ENCODE results near the gene INAFM2. TPM values are rescaled to one million over a fixed set of nuclear protein-coding genes. Genes with fewer than 3 reads are reported as not detected.

INAFM2 gene
- total and polyA plus RNA-seq, 10 of the 15 experiments (the other 5 are each of a cell fraction or from before 2014, with no cell fraction given): 0.75 to 8.1 (median 3.9) TPM

- Histone ChIP-seq H3K27me3 (replicated peaks in 1 of 2; ENCODE audit: control insufficient read depth in 2 of 2, insufficient read depth in 2 of 2, low read length in 1 of 2) (peaks cover 0 to 1% of the 10 kb centered on the region in 2 experiments; a peak in 1 of 4 replicates), H3K27ac (ENCODE audit: control insufficient read depth, insufficient read depth) (peak within 1 kb of the TSS; percentile 78), H3K9me3 (replicated peaks; ENCODE audit: control insufficient read depth, insufficient read depth, low read length) (no peaks in the 10 kb centered on the region), H2AFZ (ENCODE audit: control insufficient read depth, low read depth, low read length) (peak within 1 kb of the TSS; percentile 89), H3K4me2 (ENCODE audit: control insufficient read depth, insufficient read depth) (peak within 1 kb of the TSS; percentile 93), H3K79me2 (ENCODE audit: control insufficient read depth, insufficient read depth, low read length) (no peaks in the 10 kb centered on the region), H3K9ac (ENCODE audit: control insufficient read depth, insufficient read depth, low read length) (peak within 1 kb of the TSS; percentile 80), H3K4me3 (peak within 1 kb of the TSS; percentile 80), H3K4me1 (ENCODE audit: control insufficient read depth, insufficient read depth, low read length) (peaks cover 12% of the 10 kb centered on the region), H4K20me1 (ENCODE audit: control insufficient read depth, insufficient read depth) (no peaks in the 10 kb centered on the region), H3K36me3 (ENCODE audit: control insufficient read depth in 2 of 2, insufficient read depth in 2 of 2, low read length in 1 of 2) (no peaks in the 10 kb centered on the region)
- DNase-seq (ENCODE audit: low read depth, low spot score): peak; percentile 16
- in situ Hi-C loops (cut with MboI): loop anchor here (5.0 kb wide), 1 partner anchor 50 kb away; the partner anchor contains the start of gene DISP2
- RAD21 ChIA-PET (ENCODE audit: unreplicated experiment): interaction anchor here (0.8 to 6.8 kb wide), 7 partner anchors 12 to 201 kb away, joined by 3 to 87 read pairs (median 4); no protein-coding TSS in a partner anchor
- WGBS (ENCODE audit: insufficient coverage, insufficient replicate concordance, low lambda C conversion rate, missing lambda C conversion rate): 6% methylated on average over 14 of the region's 15 CpGs
- ATAC-seq: peak; percentile 78
- no peak for FAIRE-seq
- BruUV-seq (replicated peaks): no TSS peak
- intact Hi-C loops (cut with micrococcal nuclease; ENCODE audit: unreplicated experiment): no loop called here
- SMC1A ChIA-PET (ENCODE audit: uncharacterized antibody, unreplicated experiment): interaction anchor here (1.4 to 10.0 kb wide), 8 partner anchors 13 to 272 kb away, joined by 3 to 83 read pairs (median 5); partner anchors contain the start of gene INAFM2
- CTCF ChIA-PET: interaction anchor here (0.5 to 17.6 kb wide), 14 partner anchors 9 to 269 kb away, joined by 3 to 336 read pairs (median 6); partner anchors contain the start of genes ANKRD63, CCDC9B, INAFM2 and IVD
- TF ChIP-seq ZZZ3 (IDR thresholded peaks at IDR 0.05; ENCODE audit: control insufficient read depth, insufficient read length, low read depth) (no peak), RB1 (IDR thresholded peaks at IDR 0.05; ENCODE audit: borderline replicate concordance) (no peak), MLLT1 (IDR thresholded peaks at IDR 0.05) (no peak), SP1 (IDR thresholded peaks at IDR 0.05; ENCODE audit: low read depth, low read length) (no peak), POLR2A (IDR thresholded peaks at IDR 0.05; ENCODE audit: low read depth, low read length) (peak; percentile 87), POLR2AphosphoS5 (IDR thresholded peaks at IDR 0.05; ENCODE audit: low read length) (peak; percentile 73; the same call in 1 of the 2 replicates), NFXL1 (IDR thresholded peaks at IDR 0.05; ENCODE audit: borderline replicate concordance) (no peak), TAF1 (IDR thresholded peaks at IDR 0.05; ENCODE audit: borderline replicate concordance, low read depth, low read length) (0 out of 2 replicates have a peak, but pooled peaks have one; percentile 54), ZSCAN29 (IDR thresholded peaks at IDR 0.05) (no peak), CBX3 (IDR thresholded peaks at IDR 0.05; ENCODE audit: borderline replicate concordance, low read depth) (no peak)
- TF ChIP-seq, protein P1, sequence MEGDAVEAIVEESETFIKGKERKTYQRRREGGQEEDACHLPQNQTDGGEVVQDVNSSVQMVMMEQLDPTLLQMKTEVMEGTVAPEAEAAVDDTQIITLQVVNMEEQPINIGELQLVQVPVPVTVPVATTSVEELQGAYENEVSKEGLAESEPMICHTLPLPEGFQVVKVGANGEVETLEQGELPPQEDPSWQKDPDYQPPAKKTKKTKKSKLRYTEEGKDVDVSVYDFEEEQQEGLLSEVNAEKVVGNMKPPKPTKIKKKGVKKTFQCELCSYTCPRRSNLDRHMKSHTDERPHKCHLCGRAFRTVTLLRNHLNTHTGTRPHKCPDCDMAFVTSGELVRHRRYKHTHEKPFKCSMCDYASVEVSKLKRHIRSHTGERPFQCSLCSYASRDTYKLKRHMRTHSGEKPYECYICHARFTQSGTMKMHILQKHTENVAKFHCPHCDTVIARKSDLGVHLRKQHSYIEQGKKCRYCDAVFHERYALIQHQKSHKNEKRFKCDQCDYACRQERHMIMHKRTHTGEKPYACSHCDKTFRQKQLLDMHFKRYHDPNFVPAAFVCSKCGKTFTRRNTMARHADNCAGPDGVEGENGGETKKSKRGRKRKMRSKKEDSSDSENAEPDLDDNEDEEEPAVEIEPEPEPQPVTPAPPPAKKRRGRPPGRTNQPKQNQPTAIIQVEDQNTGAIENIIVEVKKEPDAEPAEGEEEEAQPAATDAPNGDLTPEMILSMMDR (IDR thresholded peaks at IDR 0.05 in 2 of 3, conservative IDR thresholded peaks at IDR 0.05 in 1 of 3; ENCODE audit: control insufficient read depth in 2 of 3, extremely low read depth in 1 of 3, insufficient read depth in 1 of 3, low read depth in 3 of 3, low read length in 3 of 3): peak; percentile 27 to 46 (median 39); a peak in 5 of 6 replicates
- POLR2A ChIA-PET: no interaction called here
Measured at GRCh38 chr15:40307421-40308211, 15.9 kb upstream of the INAFM2 start, which contains the start of gene PLCB2. Gene PLCB2 (minus strand): TSS chr15:40307935. CDS start chr15:40307672, 263 bp downstream.
